ENCODE results near the gene SAMD4B.
"Not testable (repeated sequence)": the region's sequence is repeated elsewhere in the genome, so short reads cannot be mapped to it uniquely, and the experiment has no call there.

The SAMD4B gene

DNA sequence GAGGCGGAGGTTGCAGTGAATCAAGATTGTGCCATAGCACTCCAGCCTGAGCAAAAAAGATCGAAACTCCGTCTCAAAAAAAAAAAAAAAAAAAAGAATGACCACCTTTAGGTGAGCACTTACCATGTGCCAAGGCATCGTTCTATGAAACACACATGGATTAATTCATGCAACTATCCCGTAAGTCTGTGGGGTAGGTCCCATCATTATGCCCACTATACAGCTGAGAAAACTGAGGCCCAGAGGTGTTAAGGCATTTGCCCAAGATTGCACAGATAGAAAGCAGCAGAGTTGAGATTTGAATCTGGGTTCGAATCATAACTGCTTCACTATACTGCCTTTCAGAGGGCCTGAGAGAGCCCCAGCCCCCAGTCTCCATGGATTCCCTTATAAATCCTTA lies 8.7 kb upstream of the SAMD4B start:
- DNase-seq, result no peak

DNA sequence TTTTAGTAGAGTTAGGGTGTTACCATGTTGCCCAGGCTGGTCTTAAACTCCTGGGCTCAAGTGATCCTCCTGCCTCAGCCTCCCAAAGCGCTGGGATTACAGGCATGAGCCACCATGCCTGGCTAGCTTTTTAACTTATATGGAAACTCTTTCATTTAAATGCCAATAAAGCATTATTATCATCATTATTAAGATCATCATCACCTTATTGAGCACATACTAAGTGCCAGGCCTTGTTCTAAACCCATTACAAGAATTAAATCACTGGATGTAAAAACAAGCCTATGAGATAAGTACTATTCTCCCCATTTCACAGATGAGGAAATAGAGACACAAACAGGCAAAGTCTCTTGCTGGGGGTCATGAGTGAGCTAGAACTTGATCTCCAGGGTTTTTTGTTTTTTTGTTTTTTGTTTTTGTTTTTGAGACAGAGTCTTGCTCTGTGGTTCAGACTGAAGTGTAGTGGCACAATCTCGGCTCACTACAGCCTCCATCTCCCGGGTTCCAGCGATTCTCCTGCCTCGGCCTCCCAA lies 7.7 kb upstream of the SAMD4B start:
- DNase-seq, result no peak

DNA sequence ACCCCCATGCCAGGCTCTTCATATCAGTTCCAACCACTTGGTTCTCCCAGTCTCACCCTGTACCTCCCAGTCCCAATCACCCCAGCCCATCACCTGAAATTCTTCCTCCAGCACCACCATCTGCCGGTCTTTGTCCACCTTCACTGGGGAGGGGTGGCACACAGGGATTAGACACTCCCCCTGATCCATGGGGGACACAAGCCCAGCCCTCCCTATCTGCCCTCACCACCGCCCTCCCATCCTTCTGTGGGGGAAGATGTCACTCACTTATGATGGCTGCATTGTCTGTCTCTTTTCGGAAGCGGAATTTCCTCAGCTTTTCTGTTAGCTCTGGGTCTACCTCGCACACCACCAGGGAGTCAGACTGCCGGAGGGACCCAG lies 7.1 kb upstream of the SAMD4B start:
- DNase-seq, result no peak

DNA sequence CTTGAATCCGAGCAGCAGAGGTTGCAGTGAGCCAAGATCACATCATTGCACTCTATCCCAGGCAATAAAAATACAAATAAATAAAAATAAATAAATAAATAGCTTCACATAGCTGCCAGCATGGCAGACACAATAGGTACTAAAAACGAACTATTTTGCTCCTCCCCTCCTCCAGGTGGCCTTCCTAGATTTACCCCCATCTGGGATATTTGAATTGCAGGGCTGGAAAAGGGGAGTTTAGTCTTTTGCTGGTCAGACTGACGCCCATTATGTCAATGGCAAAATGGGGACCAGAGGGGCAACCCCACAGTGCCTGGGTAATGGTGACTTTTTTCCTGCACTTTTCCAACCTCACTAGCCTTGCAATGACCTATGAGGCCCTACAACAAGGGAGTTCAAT lies 5.7 kb upstream of the SAMD4B start:
- no peak for DNase-seq

DNA sequence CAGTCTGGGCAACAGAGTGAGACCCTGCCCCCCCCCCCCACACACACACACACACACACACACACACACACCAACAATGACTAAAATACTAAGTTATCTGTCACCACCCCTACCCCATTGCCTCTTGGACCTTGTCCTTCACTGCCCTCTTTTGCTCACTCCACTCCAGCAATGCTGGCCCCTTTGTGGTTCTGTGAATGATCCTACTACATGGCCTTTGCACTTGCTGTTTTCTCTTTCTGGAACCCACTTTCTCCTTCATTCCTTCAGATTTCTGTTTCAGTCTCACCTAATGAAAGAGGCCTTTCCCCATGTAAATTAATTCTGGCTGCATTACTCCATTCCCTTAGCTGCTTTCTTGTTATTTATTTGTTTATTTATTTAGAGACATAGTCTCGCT lies 2.5 kb upstream of the SAMD4B start:
- DNase-seq, result no peak

DNA sequence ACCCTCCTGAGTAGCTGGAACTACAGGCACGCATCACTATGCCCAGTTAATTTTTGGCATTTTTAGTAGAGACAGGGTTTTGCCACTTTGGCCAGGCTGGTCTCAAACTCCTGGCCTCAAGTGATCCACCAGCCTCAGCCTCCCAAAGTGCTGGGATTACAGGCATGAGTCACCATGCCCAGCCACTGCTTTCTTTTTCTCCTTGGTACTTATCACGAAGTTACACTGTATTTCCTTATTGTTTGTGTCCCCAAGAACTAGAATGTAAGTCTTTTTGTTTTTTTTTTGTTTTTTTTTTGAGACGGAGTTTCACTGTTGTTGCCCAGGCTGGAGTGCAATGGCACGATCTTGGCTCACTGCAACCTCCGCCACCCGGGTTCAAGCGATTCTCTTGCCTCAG lies 2.1 kb upstream of the SAMD4B start:
- DNase-seq, result not testable (repeated sequence)

DNA sequence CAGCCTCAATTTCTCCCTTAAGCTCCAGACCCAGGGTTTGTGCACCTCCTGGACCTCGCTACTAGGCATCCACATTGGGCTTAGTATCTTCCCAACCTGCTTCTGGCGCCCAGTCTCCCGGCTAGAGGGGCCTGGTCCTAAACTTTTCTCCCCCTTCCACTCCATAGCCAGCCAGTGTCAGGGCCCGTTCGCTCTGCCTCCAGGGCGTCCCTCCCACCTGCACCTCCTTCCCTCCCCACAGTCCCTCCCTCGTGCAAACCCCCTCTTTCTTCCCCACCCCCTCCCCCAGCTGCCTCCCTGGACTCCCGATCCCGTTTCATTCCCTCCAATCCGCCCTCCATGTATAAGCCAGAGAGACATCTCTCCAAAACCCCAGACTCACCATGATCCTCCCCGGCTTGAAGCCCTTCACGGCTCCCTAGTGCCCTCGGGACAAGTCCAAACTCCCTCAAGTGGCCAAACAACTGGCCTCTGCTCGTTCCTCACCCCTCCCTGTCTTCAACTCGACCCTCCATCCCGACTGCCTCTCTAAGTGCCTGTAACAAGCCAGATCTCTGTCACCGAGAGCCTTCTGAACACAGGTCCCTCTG lies 997 bp upstream of the SAMD4B start:
- DNase-seq, result peak in 10 of 58 donors; percentile 26 to 59 (median 50)

DNA sequence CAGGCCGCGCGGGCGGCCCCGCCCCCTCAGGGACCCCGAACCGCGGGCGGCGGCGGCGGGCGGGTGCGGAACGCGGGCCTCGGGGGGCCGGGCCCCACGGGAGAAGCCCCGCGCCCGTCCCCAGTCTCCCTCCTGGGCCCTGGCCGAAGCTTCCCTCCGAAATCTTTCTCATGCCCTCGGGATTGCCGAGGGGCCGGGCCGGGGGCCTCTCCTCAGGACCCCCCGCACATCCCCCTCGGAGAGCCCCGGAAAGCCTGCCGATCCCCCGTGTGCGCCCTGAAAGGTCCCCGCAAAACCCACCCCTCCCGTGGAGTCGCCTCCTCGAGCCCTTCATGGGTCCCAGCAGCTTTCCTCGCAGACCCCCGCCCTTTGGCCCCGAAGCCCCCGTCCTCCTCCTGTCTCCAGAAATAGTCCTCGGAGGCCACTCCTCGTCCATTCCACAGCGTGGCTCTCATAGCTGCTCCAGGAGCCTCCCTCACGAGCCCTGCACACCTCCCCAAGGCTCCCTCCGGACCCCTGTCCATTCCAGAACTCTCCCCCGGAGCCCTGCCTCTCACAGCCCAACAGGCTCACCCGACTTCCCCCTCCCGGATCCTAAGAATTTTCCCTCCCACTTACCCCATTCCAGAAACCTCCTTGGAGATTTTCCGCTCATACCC lies 555 bp downstream of the SAMD4B start:
- DNase-seq, result peak in 3 of 58 donors; percentile 5 to 20 (median 15)

DNA sequence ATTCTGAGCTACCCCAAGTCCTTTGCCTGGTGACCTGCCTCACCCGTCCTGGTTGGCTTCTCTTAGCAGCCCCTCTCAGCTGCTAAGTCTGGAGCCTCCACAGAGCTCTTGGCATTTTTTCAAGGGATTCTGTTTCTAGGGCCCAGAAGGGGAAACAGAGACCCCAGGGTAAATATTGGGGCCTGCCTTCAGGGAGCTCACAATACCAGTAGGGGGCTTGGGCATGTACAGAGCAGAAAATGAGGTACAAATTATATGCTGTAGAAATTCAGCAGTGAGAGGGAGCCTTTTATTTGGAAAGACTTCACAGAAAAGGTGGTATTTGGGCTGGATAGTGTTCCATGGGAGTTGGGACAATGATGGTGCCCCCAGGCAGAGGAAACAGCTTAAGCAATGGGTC lies 3.7 kb downstream of the SAMD4B start:
- DNase-seq, result no peak

DNA sequence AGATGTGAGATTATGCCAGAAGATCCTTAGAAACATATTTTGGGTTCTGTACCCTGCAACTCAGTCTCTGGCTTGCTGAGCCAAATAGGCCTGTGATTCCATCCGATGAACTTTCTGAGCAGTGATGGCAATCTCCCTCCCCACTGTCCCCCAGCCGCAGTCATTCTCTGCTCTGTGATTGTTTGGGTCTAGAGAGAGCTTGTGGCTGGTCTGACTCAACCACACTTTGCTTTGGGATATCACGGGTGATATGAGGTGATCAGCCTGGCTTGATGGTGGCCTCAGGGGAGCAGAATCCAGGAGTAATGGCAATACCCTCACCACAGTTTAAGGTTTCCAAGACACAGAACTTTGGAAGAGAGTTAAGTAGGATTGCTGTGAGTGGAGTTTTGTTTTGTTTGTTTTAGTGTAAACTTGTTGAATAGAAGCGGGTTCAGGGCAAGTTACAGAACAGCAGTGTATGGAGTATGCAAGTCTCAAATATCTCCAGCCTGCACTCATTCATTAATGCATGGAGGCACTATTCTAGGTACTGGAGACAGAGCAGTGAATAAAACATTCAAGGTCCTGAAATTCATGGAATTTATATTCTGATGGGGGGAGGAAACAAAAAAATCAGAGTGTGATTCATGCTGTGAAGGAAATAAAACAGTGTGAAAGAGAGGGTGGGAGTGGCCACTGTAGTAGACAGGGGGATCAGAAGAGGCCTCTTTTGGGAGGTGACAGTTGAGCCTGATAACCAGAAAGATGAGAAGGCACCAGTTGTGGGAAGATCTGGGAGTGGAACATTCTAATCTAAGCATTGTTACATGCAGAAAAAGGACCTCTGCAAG lies 5.3 kb downstream of the SAMD4B start:
- DNase-seq, result no peak

DNA sequence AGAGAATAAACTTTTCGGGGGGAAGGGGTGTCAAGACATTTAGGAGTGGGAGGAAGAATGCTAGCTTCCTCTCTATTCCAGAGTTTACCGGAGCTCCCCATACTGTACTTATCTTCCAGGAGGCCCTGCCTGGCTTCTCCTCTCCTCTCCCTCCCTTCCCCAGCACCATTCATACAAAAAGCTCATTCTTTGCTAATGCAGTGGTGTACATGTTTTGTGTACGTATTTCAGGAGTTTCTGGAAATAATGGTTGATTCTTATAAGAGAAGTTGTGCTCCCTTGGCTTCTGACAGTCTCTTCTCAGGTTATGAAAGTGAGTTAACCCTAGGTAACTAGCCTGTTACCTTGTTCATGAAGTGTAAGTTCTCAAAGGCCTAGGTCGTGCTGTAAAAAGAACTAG lies 7.1 kb downstream of the SAMD4B start:
- DNase-seq, result peak in 5 of 58 donors; percentile 9 to 43 (median 22)

DNA sequence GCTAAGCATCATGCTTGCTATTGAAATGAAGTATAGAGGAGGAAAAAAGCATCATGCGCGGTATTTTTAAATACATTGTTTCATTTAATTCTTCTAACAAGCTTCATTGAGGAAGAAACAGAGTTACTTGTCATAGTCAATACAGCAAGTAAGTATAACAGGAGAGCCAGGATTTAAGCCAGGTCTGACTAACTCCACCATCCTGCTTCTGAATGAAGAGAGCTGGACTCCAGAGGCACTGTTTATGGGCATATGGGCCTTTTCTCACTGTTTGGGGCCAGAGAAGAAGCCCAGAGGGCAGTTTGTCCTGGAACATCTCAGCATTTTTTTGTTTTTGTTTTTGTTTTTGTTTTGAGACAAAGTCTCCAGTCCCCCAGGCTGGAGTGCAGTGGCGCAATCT lies 7.9 kb downstream of the SAMD4B start:
- no peak for DNase-seq

DNA sequence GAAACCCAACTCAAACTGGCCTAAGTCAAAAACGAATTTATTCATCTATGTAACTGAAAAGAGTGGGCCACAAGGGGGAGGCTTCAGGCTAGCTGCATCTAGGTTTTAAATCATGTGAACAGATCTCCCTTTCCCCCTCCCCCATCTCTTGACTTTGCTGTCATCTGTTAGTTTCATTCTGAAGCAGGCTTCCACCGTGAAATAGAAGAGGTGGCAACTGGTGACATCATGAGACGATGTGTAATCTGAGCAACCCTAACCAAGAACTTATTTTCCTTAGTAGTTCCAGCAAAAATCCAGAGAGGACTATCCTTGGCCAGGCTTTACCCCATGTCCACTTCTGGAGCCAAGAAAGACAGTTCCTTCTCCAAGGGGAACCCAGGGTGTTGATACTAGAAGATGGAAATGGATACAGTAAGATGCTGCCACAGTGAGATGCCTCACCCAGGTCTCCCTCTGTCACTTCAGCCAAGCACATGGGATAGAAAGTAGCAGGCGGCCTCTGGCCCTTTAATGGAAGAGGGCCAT lies 9.4 kb downstream of the SAMD4B start:
- DNase-seq, result peak in 7 of 58 donors; percentile 3 to 65 (median 15)

DNA sequence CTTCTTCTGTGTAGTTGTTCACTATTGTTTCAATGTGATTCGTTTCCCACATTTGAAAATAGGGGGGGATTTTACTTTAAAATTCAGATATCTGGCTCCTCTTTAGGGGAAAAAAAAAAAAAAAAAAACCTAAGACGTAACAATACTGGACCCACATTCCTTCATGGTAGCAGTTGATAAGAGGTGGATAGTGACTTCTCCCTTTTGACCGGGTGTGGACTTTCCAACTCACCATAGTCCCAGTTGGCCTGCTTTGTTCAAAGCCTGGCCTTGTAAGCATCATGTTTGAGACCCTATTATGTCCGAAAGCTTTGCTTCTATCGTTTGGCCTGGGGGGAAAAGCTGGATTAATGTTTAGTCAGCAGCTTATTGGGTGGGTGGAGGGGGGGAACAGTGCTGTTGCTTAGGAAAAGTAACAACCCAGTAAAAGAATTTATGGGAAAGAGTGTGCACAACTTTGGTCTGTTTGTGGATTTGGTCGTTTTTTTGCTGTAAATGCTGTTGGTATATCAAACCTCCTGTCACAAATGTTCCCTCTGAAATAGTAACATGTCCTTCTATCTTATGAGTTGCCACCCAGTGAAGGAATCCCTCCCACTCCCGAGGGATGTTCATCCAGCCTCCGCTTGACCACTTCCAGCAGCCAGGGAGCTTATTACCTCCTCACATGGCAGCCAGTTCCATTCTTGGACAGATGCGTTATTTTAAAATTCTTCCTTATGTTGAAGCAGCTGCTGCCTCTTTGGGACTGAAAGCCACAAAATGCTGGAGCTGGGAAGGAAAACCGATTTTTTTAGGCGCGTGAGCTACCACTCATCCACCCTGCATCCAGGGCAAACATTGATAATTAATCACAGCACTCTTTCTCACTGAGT lies 10.4 kb downstream of the SAMD4B start:
- peak in 26 of 58 donors; percentile 9 to 79 (median 36) for DNase-seq

DNA sequence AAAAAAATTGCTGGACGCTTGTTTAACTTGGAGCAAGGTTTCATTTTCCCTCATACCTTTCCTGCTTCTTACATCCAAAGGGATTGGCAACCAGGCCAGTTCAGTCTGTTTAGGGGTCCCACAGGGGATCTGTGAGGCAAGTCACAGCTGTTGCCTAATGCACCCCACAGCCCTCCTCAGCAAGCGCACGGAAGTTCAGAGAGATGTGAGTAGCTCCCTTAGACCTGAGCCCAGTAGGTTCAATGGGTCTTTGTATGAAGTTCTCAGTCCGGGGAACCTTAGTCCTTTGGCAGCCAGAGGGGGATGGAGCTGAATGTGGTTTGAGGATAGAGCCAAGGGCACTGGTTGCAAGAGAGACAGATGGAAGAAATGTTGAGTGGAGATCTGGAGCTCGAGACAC lies 13.0 kb downstream of the SAMD4B start:
- DNase-seq, result peak in 37 of 58 donors; percentile 6 to 83 (median 48)

DNA sequence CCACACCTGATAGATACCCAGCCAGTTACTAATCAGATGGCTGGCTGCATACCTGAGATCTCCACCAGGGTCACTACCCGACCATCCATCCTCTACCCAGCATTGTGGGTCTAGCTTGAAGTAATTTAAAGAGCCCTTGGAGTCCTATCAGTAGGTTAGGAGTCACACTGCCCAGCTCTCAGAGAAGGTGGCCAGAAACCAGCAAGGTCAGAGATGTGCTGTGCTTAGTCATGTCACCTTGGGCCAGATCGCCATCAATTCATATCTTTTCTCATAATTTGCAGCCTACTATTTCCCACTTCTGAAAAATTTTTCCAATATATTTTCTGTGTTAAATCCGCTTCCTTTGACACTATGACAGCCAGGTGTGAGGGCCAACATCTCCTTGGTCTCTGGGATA lies 13.9 kb downstream of the SAMD4B start:
- DNase-seq, result no peak

DNA sequence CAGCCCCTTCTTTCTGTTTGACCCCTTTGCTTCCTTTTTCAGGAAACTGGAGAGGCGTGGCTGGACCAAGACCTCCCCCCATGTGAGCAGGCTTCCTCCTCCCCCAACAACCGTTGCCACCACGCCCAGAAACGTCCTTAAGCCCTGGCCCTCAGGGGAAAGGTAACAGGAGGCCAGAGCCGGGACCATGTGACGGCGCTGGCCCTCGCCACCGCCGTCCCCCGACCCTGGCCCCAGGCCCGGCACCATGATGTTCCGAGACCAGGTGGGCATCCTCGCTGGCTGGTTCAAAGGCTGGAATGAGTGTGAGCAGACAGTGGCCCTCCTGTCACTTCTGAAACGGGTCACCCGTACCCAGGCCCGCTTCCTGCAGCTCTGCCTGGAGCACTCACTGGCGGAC lies 14.4 kb downstream of the SAMD4B start:
- DNase-seq, result no peak

DNA sequence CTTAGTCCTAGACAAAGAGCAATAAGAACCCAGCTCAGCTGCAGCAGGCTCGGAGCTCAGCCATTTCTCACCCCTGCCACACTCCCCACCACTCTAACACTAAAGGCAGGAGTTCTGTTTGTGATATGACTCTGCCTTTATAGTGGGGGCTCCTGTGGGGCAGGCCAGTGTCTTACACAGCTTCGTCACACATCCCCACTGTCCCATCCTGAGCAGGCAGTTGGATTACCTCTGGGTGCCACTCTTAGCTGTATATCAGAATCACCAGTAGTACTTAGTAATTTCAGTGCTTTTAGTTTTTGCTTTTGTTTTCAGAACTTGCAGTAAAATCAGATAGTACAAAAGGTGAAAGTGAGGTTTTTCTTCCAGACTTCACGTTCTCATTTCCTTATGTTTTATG lies 16.8 kb downstream of the SAMD4B start:
- DNase-seq, result peak in 1 of 58 donors; percentile 11

DNA sequence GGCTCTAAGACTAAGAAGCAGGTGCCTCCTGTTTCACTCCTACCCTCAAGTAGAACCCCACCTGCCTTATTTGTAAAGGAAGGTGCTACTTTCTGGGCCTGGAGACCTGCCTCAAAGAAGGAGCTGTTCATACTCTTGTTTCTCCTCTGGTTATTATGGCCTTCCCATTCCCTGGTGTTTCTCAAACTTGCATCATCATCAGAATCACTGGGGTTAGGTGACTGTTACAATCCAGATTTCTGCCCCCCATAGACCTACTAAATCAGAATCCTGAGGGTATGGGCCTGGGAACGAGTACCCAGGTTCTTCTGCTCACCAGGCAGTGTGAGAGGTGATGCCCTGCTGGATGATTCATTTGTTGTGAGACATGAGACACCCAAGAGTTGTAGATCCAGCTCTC lies 18.4 kb downstream of the SAMD4B start:
- no peak for DNase-seq

DNA sequence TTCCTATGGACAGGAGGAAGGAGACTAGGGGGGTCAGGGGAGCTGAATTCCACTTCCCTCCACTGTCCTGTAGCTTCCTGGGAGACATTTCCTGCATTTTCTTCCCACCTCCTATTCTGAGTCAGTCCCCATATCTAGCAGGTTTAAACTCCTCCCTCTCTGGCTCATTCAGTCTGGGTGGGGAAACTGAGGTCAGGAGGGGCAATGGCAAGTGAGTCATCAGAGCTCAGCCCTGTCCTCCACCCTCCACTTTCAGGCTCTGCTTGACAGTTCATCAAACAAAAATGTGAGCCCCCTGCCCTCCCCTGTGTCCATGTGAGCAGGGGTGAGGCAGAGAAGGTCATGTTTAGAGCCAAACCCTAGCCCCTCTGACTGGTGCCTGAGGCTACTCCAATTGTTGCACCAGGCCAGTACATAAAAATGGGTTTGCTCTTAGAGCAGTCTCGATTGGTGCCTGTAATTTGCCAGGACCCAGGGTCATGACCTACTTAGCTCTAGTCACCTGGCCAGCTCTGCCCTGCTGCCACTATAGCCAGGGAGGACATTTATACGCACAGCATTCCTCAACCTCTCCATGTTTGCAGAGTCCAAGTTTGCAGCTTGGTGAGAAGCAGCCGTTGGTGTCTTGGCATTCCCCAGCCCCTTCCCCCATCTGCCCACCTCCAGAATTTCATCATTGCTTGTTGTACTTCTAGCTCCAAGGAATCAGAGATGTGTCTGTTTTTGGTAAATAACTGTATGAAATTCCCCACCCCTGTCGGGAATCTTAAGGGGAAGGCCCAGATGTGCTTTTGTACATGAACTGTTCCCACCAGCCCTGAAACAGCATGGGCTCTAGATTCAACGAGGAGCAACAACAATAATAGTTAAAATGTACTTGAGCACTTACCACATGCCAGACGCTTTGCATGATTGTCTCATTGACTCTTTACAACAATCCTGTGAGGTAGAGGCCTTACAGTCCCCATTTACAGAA lies 20.7 kb downstream of the SAMD4B start:
- no peak for DNase-seq

Measured in anterior cingulate cortex (tissue), 58 donors.